GM23338 (cell line): Measurements from ENCODE around the gene UST. TPM values are rescaled to one million over a fixed set of nuclear protein-coding genes. Genes with fewer than 3 reads are reported as not detected.
"Not testable (repeated sequence)": the region's sequence is repeated elsewhere in the genome, so short reads cannot be mapped to it uniquely, and the experiment has no call there.

Experiments used
- ATAC-seq: fragments of 200-7000 bp; cut with Tn5 transposase; 3 replicates; pipeline ENCODE4 v1.9.1; 2020
- DNase-seq: peaks from one replicate; pipeline ENCODE4 v3.0.0-alpha.2; 2015; ENCODE audit warnings: low spot score
- H2AFZ ChIP-seq: fragments of 200-600 bp; sonication (generic); 2 replicates; pipeline ENCODE4 v1.8.0; 2016; ENCODE audit warnings: antibody characterized with exemption, mild to moderate bottlenecking, moderate library complexity
- H3F3A ChIP-seq: fragments of 200-600 bp; sonication (generic); replicated peaks from 2 replicates; pipeline ENCODE4 v1.8.0; 2017; ENCODE audit warnings: antibody characterized with exemption, mixed run types, low read depth
- H3K27ac ChIP-seq: fragments of 200-600 bp; sonication (generic); 2 replicates; pipeline ENCODE4 v1.6.1; 2016; ENCODE audit warnings: low read depth
- H3K27me3 ChIP-seq: fragments of 200-600 bp; sonication (generic); 2 replicates; pipeline ENCODE4 v1.8.0; 2016; ENCODE audit warnings: mild to moderate bottlenecking, mixed run types, moderate library complexity; ENCODE audit not compliant: insufficient read depth
- H3K36me3 ChIP-seq: fragments of 200-600 bp; sonication (generic); 2 replicates; pipeline ENCODE4 v1.8.0; 2016; ENCODE audit warnings: mild to moderate bottlenecking; ENCODE audit not compliant: insufficient read depth
- H3K4me1 ChIP-seq: fragments of 200-600 bp; sonication (generic); 2 replicates; pipeline ENCODE4 v1.8.0; 2016; ENCODE audit warnings: mild to moderate bottlenecking, moderate library complexity; ENCODE audit not compliant: insufficient read depth
- H3K4me2 ChIP-seq: fragments of 200-600 bp; sonication (generic); 2 replicates; pipeline ENCODE4 v1.7.1; 2017; ENCODE audit warnings: mixed run types
- H3K4me3 ChIP-seq: fragments of 200-600 bp; sonication (generic); 2 replicates; pipeline ENCODE4 v1.6.1; 2016; ENCODE audit warnings: mixed run types
- H3K79me2 ChIP-seq: fragments of 200-600 bp; sonication (generic); replicated peaks from 2 replicates; pipeline ENCODE4 v1.8.0; 2017; ENCODE audit warnings: mild to moderate bottlenecking; ENCODE audit not compliant: insufficient read depth
- H3K9me2 ChIP-seq: fragments of 200-600 bp; sonication (generic); 2 replicates; pipeline ENCODE4 v1.8.0; 2017; ENCODE audit not compliant: insufficient read depth
- H4K20me1 ChIP-seq: fragments of 200-600 bp; sonication (generic); replicated peaks from 2 replicates; pipeline ENCODE4 v1.8.0; 2017; ENCODE audit warnings: mild to moderate bottlenecking; ENCODE audit not compliant: insufficient read depth
- H3K27ac Mint-ChIP-seq: 2 replicates; pipeline ENCODE4 v1.8.0; 2020; ENCODE audit warnings: inconsistent platforms, mild to moderate bottlenecking, moderate library complexity, mixed read lengths
- H3K27me3 Mint-ChIP-seq: 3 replicates; pipeline ENCODE4 v1.8.0; 2022; ENCODE audit warnings: low read depth, mild to moderate bottlenecking, moderate library complexity, mixed read lengths, inconsistent platforms; ENCODE audit not compliant: insufficient read depth, poor library complexity
- H3K36me3 Mint-ChIP-seq: 3 replicates; pipeline ENCODE4 v1.8.0; 2021; ENCODE audit warnings: low read depth, mild to moderate bottlenecking, inconsistent platforms, moderate library complexity, mixed read lengths
- H3K4me1 Mint-ChIP-seq: 3 replicates; pipeline ENCODE4 v1.8.0; 2020; ENCODE audit warnings: mild to moderate bottlenecking, inconsistent platforms, mixed read lengths
- H3K4me3 Mint-ChIP-seq: 3 replicates; pipeline ENCODE4 v1.8.0; 2021; ENCODE audit warnings: moderate library complexity, mild to moderate bottlenecking, inconsistent platforms, mixed read lengths
- H3K9me3 Mint-ChIP-seq: 3 replicates; pipeline ENCODE4 v1.8.0; 2020; ENCODE audit warnings: moderate library complexity, mild to moderate bottlenecking, inconsistent platforms, mixed read lengths
- CREB1 ChIP-seq: fragments of 250-450 bp; sonication (Bioruptor Pico); IDR thresholded peaks from 2 replicates; pipeline ENCODE4 v1.5.0; 2020; ENCODE audit warnings: low read depth, mild to moderate bottlenecking, moderate library complexity
- EZH2 ChIP-seq: fragments of 200-600 bp; sonication (generic); IDR thresholded peaks from one replicate; pipeline ENCODE4 v1.8.0; 2017; ENCODE audit warnings: antibody characterized with exemption, mild to moderate bottlenecking, low read depth; ENCODE audit not compliant: unreplicated experiment
- JUNB ChIP-seq: IDR thresholded peaks from one replicate; pipeline ENCODE4 v1.6.1; 2016; ENCODE audit warnings: antibody characterized with exemption; ENCODE audit not compliant: unreplicated experiment
- NANOG ChIP-seq: IDR thresholded peaks from 2 replicates; pipeline ENCODE4 v1.6.1; 2016; ENCODE audit warnings: antibody characterized with exemption, borderline replicate concordance
- ZNF114 ChIP-seq: fragments of 250-450 bp; sonication (Bioruptor Pico); IDR thresholded peaks from 2 replicates; pipeline ENCODE4 v1.5.0; 2020; ENCODE audit warnings: mild to moderate bottlenecking, moderate library complexity
- ZNF331 ChIP-seq: fragments of 250-450 bp; sonication (Bioruptor Pico); IDR thresholded peaks from 2 replicates; pipeline ENCODE4 v1.5.0; 2020; ENCODE audit warnings: low read depth, mild to moderate bottlenecking, moderate library complexity
- polyA plus RNA-seq: library from polyadenylated mRNA; unstranded; fragments of >200 nt; fragmentation: Nextera tagmentation; extraction: Ambion mirVana; gene quantifications from 2 replicates; pipeline ENCODE4 v1.2.1, GENCODE V29; 2016
- total RNA-seq: library from RNA; depleted of rRNA; stranded (reverse); fragments of >200 nt; shearing (Covaris generic); gene quantifications from 2 replicates; pipeline ENCODE4 v1.2.3, GENCODE V29; 2014
- TF ChIP-seq, protein P1 (sequence below), 2 experiments: fragments of 200-600 bp in 1 of 2; sonication (generic) in 1 of 2; conservative IDR thresholded peaks; 2 replicates each; pipeline versions ENCODE4 v1.5.1 to v1.6.1; 2016 to 2017; ENCODE audit warnings: antibody characterized with exemption in 2 of 2, low read depth in 2 of 2, mild to moderate bottlenecking in 2 of 2, moderate library complexity in 1 of 2
- TF ChIP-seq, protein P2 (sequence below): IDR thresholded peaks from 2 replicates; pipeline ENCODE4 v1.6.1; 2016; ENCODE audit warnings: antibody characterized with exemption

Gene UST
- total and polyA plus RNA-seq, 2 experiments from 2014 or later = 12.6 to 33.0 TPM

DNA sequence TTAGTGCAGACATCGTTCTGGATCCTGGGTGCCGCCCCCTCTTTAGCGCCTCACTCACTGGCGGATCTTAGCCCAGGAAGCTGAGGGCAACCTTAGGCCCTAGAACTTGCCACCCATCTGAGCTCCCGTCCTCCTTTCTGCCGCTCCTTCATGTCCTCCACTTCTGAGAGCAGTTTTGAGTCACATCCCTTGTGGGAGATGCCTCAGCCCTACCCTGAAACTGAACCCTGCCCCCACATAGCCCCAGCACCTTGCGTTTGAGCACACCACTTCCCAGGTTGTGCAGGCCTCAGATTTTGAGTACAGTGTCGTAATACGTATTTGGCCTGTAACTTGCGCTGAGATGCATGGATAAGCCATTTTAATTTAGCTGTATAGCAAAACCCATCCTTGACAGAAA lies 169.7 kb downstream of the UST start:
- H3K36me3 Mint-ChIP-seq = peaks cover 47% of the 10 kb centered on the region
- H3K27me3 ChIP-seq, H3K9me3 Mint-ChIP-seq, H3K27me3 Mint-ChIP-seq, H3F3A ChIP-seq, H3K4me3 Mint-ChIP-seq, H3K4me2 ChIP-seq, H3K36me3 ChIP-seq, H4K20me1 ChIP-seq, H3K4me3 ChIP-seq, DNase-seq, H3K27ac Mint-ChIP-seq, H2AFZ ChIP-seq, H3K9me2 ChIP-seq: not testable (repeated sequence)
- H3K4me1 Mint-ChIP-seq = peaks cover 38% of the 10 kb centered on the region
- Histone ChIP-seq H3K27ac (0 out of 2 replicates have a peak overlapping the region, but pooled peaks have one; percentile 65), H3K79me2 (peaks cover 42% of the 10 kb centered on the region), H3K4me1 (peaks cover 22% of the 10 kb centered on the region; the same call in 1 of the 2 replicates)
- ATAC-seq = peak; percentile 34

DNA sequence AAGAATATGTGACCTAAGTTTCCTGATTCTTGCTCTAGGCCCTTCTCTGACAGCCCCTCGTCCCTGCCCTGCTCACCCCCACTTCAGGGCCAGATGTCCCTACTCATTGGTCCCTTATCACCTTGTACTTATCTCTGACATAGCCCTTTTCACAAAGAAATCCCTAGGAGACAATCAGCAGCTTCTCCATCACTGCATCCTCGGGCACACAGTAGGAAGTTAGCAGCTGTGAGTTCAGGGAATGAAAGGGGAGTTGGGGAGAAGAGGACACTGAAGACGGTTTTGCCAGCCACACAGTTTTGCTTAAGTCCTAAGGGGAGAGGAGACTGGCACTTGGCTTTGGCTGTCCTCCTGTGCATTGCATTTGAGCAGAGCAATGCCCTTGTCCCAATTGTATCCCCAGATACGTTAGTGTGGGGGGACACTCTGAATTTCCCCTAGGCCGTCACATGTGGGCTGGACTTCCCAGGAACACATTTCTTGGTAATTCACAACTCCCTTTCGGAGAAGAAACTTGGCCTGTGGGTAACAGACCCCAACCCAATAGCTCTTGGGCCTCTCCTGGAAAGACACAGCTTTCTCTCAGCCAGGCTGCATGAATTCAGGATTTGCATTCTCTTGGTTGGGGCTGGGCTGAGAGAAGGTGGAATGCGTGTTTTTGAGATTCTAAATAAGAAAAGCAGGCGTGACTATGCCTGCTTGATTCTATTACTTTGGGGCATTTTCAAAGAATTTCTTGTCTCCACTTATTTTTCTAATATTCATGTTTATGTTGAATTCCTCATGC lies 177.6 kb downstream of the UST start:
- H3K4me3 Mint-ChIP-seq = no peak overlapping the region; the same call in 2 of the 3 replicates
- peak; percentile 89 for ATAC-seq
- no peak for TF ChIP-seq JUNB

DNA sequence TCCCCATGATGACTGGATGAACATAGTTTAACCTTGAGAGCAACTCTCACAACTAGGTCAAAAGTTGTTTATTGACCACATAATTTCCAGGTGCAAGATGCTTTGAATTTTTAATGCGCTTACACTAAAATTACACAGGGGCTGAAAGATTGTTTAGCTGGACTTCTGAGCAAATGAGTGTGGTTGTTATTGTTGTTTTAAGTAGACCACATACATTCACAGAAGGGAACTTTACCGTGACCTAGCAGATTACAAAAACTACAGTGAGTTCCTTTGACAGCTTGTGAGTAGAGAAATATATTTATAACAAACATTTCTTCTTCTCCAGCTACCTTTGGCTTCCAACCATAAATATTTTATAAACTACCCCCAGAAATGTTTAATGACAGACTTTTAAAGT lies 178.9 kb downstream of the UST start:
- no peaks in the 10 kb centered on the region for H3F3A ChIP-seq
- no peak overlapping the region for H3K4me3 ChIP-seq
- peaks cover 9% of the 10 kb centered on the region for H3K36me3 Mint-ChIP-seq
- H3K9me3 Mint-ChIP-seq = no peaks in the 10 kb centered on the region
- peaks cover 3% of the 10 kb centered on the region; the same call in 1 of the 2 replicates for H3K9me2 ChIP-seq
- H3K27me3 ChIP-seq = no peaks in the 10 kb centered on the region
- H3K4me3 Mint-ChIP-seq = no peak overlapping the region
- H3K27ac ChIP-seq = no peak overlapping the region
- DNase-seq = no peak
- H3K4me1 Mint-ChIP-seq = peaks cover 41% of the 10 kb centered on the region
- peaks cover 36% of the 10 kb centered on the region for H3K4me1 ChIP-seq
- H3K79me2 ChIP-seq = peaks cover 47% of the 10 kb centered on the region; the same call in 1 of the 2 replicates
- ATAC-seq = no peak
- no peaks in the 10 kb centered on the region for H4K20me1 ChIP-seq
- 0 out of 2 replicates have a peak overlapping the region, but pooled peaks have one; percentile 45 for H3K4me2 ChIP-seq
- H2AFZ ChIP-seq = no peak overlapping the region
- peak overlapping the region; percentile 32; the same call in 1 of the 2 replicates for H3K27ac Mint-ChIP-seq
- H3K27me3 Mint-ChIP-seq = no peaks in the 10 kb centered on the region
- no peaks in the 10 kb centered on the region for H3K36me3 ChIP-seq
- TF ChIP-seq, protein P1, sequence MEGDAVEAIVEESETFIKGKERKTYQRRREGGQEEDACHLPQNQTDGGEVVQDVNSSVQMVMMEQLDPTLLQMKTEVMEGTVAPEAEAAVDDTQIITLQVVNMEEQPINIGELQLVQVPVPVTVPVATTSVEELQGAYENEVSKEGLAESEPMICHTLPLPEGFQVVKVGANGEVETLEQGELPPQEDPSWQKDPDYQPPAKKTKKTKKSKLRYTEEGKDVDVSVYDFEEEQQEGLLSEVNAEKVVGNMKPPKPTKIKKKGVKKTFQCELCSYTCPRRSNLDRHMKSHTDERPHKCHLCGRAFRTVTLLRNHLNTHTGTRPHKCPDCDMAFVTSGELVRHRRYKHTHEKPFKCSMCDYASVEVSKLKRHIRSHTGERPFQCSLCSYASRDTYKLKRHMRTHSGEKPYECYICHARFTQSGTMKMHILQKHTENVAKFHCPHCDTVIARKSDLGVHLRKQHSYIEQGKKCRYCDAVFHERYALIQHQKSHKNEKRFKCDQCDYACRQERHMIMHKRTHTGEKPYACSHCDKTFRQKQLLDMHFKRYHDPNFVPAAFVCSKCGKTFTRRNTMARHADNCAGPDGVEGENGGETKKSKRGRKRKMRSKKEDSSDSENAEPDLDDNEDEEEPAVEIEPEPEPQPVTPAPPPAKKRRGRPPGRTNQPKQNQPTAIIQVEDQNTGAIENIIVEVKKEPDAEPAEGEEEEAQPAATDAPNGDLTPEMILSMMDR (conservative IDR thresholded peaks at IDR 0.05; ENCODE audit: low read depth in 2 of 2) = no peak
- no peak for TF ChIP-seq EZH2
- TF ChIP-seq CREB1 = no peak
- no peak for TF ChIP-seq JUNB
- TF ChIP-seq, protein P2, sequence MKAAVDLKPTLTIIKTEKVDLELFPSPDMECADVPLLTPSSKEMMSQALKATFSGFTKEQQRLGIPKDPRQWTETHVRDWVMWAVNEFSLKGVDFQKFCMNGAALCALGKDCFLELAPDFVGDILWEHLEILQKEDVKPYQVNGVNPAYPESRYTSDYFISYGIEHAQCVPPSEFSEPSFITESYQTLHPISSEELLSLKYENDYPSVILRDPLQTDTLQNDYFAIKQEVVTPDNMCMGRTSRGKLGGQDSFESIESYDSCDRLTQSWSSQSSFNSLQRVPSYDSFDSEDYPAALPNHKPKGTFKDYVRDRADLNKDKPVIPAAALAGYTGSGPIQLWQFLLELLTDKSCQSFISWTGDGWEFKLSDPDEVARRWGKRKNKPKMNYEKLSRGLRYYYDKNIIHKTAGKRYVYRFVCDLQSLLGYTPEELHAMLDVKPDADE = no peak
- no peak for TF ChIP-seq NANOG
- no peak for TF ChIP-seq ZNF114
- TF ChIP-seq ZNF331 (CRISPR knock-in tag) = no peak

More for the DNA sequence above, 177.6 kb downstream of the UST start:
- Mint-ChIP-seq H3K27ac (peak overlapping the region; percentile 91), H3K36me3 (peaks cover 22% of the 10 kb centered on the region), H3K27me3 (peaks cover 2% of the 10 kb centered on the region), H3K9me3 (no peaks in the 10 kb centered on the region), H3K4me1 (peaks cover 43% of the 10 kb centered on the region)
- H4K20me1 ChIP-seq = no peaks in the 10 kb centered on the region
- no peaks in the 10 kb centered on the region for H3K27me3 ChIP-seq
- H2AFZ ChIP-seq = no peak overlapping the region
- H3K79me2 ChIP-seq = peaks cover 56% of the 10 kb centered on the region; the same call in 1 of the 2 replicates
- peak overlapping the region; percentile 45 for H3K4me2 ChIP-seq
- H3K36me3 ChIP-seq = no peaks in the 10 kb centered on the region
- H3F3A ChIP-seq = no peaks in the 10 kb centered on the region
- H3K27ac ChIP-seq = peak overlapping the region; percentile 84
- H3K4me3 ChIP-seq = peak overlapping the region; percentile 25; the same call in 1 of the 2 replicates
- peaks cover 5% of the 10 kb centered on the region; the same call in 1 of the 2 replicates for H3K9me2 ChIP-seq
- DNase-seq = peak; percentile 62
- peaks cover 36% of the 10 kb centered on the region for H3K4me1 ChIP-seq
